ENCODE results near the gene TSPYL6. TPM values are rescaled to one million over a fixed set of nuclear protein-coding genes. Genes with fewer than 3 reads are reported as not detected.
"Not testable (repeated sequence)": the region's sequence is repeated elsewhere in the genome, so short reads cannot be mapped to it uniquely, and the experiment has no call there.

The TSPYL6 gene
- not detected for total RNA-seq
- long read RNA-seq, donor 1 = 0 reads
- long read RNA-seq, donor 2 = 0 reads

DNA sequence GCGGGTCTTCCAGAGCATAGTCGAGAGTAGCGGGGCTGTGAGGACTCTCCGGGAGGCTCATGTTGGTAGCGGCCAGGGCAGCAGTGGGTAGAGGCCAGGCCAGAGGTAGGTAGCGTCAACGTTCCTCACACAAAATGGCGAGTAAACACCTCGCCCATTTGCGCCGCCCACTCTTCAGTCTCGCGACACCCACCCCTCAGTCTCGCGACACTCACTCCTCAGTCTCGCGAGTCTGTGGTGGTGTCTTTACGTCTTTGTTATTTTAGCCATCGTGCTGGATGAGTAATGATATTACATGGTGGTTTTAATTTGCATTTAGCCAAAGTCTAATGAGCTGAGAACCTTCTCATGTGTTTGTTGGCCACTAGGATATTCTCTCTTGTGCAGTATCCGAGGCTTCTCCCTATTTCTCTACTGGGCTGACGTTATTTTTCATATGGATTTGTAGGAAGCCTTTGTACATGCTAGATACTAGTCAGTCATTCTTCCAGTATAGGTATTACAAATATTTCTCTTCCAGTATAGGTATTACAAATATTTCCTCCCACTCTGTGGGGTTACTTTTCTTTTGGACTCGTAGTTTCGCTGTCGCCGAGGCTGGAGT is at the start of gene TSPYL6:
TSPYL6 (minus strand) TSS at position 139 of the 604 bp plus-strand sequence; CDS start at position 61, 78 bp downstream.
- intact Hi-C loops (cut with DNase I) = loop anchor here in 1 of 2 donors (2.0 kb wide), 1 partner anchor 41 kb away; no protein-coding TSS in a partner anchor
- no peak for DNase-seq (ENCODE audit: low spot score)

DNA sequence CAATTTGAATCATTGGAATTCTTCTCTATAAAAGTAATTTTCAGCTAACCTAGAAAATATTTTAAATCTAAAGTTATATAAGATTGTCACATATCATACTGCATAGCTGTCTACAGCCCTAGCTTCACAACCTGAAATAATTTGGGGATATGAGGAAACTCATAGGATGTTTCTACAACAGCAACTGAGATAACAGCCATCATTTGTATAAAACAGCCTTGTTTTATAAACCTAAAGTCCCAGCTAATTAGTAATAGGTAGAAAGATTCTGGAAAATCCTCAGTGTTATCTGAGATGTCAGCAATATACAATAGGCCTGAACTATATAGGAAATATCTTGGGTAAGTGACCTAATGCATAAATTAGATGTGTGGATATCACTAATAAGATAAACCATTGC is 47.6 kb upstream of the TSPYL6 start:
- intact Hi-C loops (cut with DNase I) = no loop called here
- DNase-seq (ENCODE audit: low spot score) = no peak

DNA sequence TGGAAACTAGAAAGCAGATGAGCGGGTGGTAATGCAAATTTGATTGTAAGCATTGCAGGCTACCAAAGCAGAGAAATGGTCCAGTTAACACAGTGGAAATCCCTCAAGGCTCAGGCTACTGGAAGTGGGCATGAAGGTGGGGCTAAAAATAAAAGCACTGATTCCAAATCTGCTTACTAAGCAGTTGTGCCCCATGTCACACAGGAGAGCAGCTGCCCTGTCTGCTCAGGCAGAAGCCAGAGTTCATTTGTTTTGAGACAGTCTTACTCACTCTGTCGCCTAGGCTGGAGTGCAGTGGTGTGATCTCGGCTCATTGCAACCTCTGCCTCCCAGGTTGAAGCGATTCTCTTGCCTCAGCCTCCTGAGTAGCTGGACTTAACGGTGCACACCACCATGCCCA is 42.5 kb upstream of the TSPYL6 start:
- DNase-seq (ENCODE audit: low spot score) = no peak
- intact Hi-C loops (cut with DNase I) = no loop called here

DNA sequence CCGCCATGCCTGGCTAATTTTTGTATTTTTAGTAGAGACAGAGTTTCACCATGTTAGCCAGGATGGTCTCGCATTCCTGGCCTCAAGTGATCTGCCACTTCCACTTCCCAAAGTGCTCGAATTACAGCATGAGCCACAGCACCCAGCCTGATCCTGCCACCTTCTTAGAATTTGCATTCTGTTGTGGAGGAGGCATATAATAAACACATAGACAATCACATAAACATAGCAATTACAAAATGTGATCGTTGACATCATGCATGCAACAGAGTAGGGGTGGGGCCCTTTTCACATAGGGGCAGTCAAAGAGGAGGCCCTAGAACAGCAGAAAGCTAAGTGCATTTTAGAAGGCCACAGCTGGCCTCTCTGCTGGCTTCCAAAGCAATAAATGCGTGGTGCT is 39.9 kb upstream of the TSPYL6 start:
- intact Hi-C loops (cut with DNase I) = loop anchor here in 1 of 2 donors (2.0 kb wide), 1 partner anchor 39 kb away; the partner anchor contains the start of gene TSPYL6
- no peak for DNase-seq (ENCODE audit: low spot score)

DNA sequence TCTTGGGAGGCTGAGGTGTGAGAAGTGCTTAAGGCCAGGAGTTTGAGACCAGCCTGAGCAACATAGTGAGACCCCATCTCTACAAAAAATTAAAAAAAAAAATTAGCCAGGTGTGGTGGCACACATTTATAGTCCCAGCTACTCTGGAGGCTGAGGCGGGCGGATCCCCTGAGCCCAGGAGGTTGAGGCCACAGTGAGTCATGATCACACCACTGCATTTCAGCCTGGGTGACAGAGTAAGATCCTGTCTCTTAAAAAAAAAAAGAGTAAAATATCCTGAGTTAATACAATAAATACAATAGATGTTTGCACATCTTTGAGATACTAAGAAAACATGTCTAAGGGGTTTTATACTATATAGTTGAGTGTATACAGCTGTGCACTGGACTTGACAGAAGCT is 38.6 kb upstream of the TSPYL6 start:
- DNase-seq (ENCODE audit: low spot score); intact Hi-C loops (cut with DNase I): not testable (repeated sequence)

DNA sequence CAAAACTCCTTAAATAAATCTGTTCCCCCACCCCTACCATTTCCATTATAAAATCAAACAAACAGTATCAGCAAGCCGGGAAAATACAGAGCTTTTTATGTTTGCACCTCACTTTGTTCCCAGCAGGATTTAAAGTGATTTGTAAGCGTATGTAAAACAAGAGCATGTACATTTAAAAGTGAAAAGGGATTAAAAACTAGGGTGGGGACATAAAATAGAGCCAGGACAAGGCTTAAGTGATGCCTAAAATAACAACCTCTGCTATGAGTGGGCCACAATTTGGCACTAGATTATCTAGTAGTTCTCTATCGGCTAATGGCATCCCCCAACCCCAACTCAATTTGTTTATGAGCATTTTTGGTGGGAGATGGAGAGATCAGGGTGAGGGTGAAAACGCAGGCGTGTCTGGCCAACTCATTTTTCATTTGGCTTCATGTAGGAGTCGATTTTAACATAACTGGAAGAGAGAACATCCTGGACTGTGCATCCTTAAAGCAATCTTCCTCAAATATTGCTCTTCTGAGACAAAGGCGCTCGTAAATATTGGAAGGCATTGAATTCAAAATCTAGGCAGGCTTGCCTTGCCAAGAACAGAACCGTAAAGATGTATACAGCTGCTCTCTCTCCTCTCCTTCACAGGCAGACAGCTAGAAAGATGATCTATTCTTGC is 34.5 kb upstream of the TSPYL6 start:
- intact Hi-C loops (cut with DNase I) = no loop called here

DNA sequence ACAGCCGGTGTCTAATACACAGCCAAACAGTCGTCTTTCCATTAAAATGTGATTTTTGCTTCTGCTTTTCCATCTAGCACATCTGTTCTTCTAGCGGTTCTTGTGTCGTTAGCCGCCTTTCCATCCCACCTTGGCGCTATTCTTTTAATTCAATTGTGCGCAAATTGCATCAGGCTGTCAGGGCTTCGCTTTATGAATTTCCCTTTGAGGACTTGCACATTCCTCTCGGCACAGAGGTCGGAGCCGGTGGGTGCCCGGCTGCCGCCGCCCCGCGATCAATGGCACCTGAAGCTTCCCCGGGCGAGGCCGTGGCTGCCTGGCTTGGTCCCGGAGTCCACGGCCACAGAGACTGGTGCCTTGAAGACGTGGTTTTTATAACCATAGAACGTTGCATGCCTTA is 33.9 kb upstream of the TSPYL6 start:
- no peak for DNase-seq (ENCODE audit: low spot score)
- intact Hi-C loops (cut with DNase I) = no loop called here

More for the DNA sequence above, 34.5 kb upstream of the TSPYL6 start:
- DNase-seq (ENCODE audit: low spot score) = no peak

DNA sequence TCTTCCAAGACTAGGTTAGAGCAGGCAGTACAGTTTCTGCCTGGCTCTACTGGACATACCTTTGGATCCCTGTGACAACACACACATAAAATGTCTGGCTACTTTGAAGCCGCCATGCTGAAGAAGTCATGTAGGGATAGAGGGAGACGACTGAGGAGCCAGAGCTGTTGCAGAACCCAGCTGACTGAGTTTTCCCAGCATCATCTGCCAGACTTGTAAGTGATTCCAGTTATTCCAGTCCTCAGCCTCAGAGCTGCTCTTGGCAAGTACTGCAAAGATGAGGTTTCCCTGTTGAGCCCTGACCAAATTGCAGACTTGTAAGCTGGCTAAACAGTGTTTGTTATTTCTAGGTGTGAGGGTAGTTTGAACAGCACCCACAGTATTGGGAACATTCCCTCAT is 31.5 kb upstream of the TSPYL6 start:
- no peak for DNase-seq (ENCODE audit: low spot score)
- intact Hi-C loops (cut with DNase I) = no loop called here

DNA sequence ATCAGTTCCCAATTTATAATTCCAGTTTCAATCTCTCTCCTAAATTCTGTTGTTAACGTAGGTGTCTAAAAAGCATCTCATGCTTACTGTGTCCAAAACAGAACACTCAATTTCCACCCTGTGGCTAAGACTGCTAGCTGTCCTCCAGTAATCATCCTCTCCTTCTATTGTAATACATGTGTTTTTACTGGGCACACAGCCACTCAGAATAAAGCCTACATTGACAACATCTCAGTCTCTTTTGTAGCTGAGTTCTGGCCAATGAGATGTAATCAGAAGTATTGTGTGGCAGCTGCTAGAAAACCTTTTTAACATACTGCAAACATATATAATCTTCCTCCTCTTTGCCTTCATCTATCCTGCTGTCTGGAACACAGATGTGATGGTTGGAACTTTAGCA is 29.4 kb upstream of the TSPYL6 start:
- intact Hi-C loops (cut with DNase I) = no loop called here
- DNase-seq (ENCODE audit: low spot score) = no peak

DNA sequence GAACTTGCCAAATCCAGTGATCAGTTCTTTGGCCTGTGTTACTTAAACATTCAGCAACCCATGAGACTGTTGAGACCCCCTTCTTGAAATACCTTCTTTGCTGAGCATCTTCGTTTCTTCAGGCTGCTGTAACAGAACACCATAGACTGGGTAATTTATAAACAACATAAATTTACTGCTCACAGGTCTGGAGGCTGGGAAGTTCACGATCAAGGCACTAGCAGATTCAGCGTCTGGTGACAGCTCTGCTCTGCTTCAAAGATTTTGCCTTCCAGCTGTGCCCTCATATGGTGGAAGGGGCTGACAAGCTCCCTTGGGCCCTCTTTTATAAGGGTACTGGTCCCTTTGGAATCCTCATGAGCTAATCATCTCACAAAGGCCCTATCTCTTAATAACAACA is 28.8 kb upstream of the TSPYL6 start:
- intact Hi-C loops (cut with DNase I) = no loop called here
- no peak for DNase-seq (ENCODE audit: low spot score)

DNA sequence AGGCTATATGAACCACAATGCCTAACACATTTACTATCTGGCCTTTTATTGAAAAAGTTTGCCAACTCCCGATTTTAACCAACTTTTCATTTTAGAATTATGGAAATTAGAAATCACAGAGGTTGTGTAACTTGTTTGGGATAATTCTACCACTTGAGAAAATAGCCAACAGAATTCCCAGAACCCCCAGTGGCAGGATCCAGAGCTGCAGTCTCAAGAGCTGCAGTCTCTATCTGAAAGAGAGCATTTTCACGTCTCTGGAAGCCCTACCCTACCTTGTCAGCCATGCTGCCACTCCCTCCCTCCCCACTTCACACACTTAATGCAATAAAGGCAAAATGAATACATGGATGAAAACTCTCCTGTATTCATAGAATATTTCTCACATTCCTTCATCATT is 23.4 kb upstream of the TSPYL6 start:
- DNase-seq (ENCODE audit: low spot score) = no peak

DNA sequence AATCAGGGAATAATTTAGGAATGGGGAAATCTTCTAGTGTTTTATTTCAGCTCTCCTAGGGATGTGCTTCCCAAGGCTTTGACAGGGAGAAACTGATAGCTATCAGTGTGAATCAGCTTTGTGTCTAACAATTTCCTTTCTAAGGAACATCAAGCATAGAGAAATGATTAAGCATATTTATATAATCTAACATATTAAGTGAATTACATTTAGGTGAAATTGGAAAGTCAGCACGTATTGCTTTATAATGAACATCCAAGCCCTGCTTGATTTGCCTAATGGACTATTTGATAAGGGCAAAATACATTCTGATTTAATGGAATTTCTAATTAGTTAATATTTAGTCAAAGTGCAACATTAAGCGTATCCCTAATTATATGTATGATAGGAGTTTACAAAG is 19.5 kb upstream of the TSPYL6 start:
- intact Hi-C loops (cut with DNase I) = no loop called here
- DNase-seq (ENCODE audit: low spot score) = no peak

More for the DNA sequence above, 23.4 kb upstream of the TSPYL6 start:
- intact Hi-C loops (cut with DNase I) = no loop called here

DNA sequence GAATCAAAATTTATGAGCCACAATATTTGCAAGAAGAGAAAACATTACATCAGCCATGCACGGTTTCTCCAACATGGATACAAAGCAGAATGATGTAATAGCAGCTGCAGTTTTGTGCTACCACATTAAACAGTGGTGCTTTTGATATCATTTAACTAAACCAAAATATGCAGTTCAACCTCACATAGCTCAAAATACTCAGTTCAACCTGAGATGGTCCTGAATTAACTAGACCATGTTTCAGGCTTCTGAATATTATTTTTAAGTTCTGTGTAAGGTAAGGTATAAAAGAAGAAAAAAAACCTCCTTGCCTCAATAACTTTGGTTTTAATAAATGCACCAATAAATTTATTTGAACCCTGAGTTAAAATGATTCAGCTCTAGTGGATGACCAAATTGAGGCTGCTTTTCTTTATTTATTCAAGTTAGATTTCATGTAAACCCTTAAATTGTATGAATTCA is 18.8 kb upstream of the TSPYL6 start:
- DNase-seq (ENCODE audit: low spot score) = no peak
- intact Hi-C loops (cut with DNase I) = no loop called here

DNA sequence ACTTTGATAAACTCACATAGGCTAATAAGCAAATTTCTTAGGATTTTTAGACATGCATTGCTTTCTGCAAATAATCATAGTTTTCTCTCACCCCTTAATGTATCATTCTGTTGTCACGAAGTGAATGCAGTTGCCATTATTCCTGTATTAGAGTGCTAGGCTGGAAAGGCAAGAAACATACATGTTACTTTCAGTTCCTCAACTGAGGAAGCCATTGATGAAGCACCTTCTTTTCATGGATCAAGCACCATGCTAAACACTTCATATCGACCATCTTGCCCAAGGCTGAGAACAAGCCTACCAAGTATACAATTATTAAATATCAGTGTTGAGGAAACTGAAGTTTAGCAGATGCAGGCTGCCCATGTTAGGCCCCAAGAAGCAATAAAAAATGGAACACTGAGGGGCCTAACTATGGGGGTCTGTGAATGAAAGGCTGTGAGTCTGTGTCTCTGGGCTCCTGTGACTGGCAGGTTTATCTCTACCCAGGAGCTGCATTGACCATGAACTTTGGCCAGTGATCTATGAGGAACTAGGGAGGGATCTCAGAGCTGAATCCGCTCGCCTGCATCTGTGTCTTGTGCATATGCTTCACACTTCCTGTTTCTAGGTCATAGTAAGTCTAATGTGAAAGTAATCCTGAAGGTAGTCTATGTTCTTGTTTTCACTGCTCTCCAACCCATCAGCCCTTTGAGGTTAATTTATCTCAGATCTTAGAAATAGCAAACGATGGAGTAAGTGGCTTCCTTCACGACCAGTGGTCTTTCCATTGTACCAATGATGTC is 16.0 kb upstream of the TSPYL6 start:
- DNase-seq (ENCODE audit: low spot score) = no peak

DNA sequence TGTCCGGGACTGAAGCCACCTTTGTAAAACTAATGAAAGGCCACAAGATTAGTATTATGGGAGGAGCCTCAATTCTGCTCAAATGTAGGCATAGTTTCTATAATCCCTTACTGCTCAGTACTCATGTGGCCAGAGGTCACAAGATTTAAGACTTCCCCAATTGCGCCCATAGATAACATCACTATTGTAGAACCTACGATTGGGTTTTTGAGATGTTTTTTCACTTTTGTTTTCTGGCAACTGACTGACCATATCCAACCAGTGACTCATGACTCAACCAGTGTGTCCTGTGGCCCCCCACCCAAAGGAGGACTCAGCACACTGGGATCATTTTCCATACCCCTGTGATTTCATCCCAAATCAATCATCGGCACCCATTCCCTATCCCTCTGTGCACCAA is 15.2 kb upstream of the TSPYL6 start:
- no peak for DNase-seq (ENCODE audit: low spot score)
- intact Hi-C loops (cut with DNase I) = no loop called here

More for the DNA sequence above, 16.0 kb upstream of the TSPYL6 start:
- intact Hi-C loops (cut with DNase I) = no loop called here

DNA sequence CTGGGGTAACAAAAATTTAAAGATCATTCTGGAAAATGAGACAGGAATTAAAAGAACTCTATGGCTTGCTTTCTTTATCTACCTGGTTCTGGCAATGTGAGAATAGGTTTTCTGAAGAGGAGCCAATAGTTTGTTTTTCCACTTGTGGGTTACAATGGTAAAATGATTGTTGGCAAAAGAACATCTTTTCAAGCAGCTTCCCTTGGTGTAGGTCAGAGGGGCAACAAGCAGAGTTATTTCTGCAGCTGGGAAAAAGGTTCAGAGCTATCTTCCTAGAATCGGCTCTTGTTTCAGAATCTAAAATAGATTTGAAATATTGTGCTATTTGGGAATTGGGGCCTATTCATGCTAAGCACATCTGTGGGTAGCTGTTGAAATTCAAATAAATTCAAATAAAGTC is 11.5 kb upstream of the TSPYL6 start:
- intact Hi-C loops (cut with DNase I) = no loop called here
- no peak for DNase-seq (ENCODE audit: low spot score)

DNA sequence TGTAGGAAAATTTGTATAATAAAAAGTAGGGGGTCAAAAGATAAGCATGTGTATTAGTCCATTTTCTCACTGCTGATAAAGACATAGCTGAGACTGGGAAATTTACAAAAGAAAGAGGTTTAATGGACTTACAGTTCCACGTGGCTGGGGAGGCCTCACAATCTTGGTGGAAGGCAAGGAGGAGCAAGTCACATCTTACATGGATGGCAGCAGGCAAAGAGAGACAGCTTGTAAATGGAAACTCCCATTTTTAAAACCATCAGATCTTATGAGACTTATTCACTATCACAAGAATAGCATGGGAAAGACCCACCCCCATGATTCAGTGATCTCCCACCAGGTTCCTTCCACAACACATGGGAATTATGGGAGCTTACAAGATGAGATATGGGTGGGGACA is 9.1 kb upstream of the TSPYL6 start:
- DNase-seq (ENCODE audit: low spot score); intact Hi-C loops (cut with DNase I): not testable (repeated sequence)

DNA sequence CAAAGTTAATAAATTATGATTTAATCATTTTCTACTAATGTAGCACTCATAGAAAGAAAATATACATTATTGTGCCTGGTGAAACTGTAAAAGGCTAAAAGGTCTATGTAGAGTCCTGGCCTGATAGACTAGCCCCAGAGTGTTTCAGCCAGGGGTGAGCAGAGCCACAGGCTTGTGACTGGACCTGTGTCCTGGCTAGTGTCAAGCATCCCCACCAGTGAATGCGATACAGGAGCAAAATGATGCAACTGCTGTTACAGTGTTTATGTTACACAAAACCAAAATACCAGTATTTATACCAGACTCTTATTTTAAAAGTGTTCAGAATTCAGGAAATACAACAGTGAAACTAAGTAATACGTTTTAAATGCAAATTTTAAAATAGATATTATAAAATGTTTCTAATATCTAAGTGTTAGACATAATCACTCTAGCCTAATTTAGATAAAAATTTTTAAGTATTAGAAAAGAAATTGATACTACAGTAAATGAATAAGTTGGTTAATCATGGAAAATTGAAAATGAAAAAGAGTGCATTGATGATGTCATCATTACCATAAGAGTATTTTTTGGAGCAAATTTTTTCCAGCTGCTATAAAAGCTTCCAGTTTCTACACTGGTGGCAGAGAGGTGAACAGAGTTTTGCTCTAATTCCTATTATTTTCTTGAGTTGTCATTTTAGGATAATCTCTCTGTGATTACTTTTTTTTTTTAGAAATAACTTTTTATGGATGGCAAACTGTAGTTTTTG is 6.2 kb upstream of the TSPYL6 start:
- intact Hi-C loops (cut with DNase I) = no loop called here
- DNase-seq (ENCODE audit: low spot score) = no peak

DNA sequence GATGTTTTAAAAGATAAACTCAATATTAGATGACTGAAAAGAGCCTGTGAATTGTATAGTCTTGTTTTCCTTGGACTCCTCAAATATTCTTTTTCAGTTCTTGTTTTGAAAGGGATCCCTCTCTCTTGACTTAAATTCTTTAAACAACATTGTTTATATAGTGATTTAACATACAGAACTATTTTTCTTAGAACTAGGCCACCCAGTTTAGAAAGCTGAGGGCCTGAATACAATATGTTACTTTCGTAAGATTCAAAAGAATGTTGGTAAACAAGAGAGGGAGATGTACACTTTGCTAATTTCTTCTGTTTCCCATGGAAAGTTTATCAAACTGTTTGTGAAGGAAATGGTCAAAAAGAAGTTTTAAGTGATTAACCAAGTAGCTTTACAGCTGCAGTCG is 5.5 kb upstream of the TSPYL6 start:
- intact Hi-C loops (cut with DNase I) = loop anchor here in 1 of 2 donors (1.0 kb wide), 1 partner anchor 10 kb away; no protein-coding TSS in a partner anchor
- DNase-seq (ENCODE audit: low spot score) = no peak

DNA sequence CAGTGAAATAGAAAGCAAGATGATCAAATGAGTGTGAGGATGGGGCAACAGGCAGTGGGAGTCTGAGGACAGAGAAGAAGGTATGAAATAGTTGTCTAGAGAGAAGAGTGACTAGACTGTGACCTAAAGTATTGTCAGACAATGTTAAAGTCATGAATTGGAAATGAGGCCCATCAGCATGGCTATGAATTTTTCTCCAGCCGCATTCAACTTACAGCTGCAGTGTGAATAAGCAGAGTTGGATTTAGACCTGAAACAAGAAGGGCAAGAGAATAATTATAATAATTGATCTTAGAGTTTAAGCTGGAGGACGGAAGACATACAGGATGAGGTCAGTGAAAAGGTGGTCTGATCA is 4.2 kb upstream of the TSPYL6 start:
- DNase-seq (ENCODE audit: low spot score) = no peak
- intact Hi-C loops (cut with DNase I) = no loop called here

Measured in posterior vena cava (tissue), 2 donors.